GM19468 (cell line): ENCODE results near the gene COL16A1.

Experiments used
- ATAC-seq: cut with Tn5 transposase; IDR thresholded peaks from one replicate; pipeline ENCODE4 v1.9.1; 2021; ENCODE audit warnings: mild to moderate bottlenecking, moderate library complexity, moderate number of reproducible peaks; ENCODE audit not compliant: unreplicated experiment; ENCODE audit errors: extremely low read depth

The COL16A1 gene

GRCh38 chr1:31733389-31734219, 29.8 kb upstream of the COL16A1 start:
- ATAC-seq: no peak

DNA sequence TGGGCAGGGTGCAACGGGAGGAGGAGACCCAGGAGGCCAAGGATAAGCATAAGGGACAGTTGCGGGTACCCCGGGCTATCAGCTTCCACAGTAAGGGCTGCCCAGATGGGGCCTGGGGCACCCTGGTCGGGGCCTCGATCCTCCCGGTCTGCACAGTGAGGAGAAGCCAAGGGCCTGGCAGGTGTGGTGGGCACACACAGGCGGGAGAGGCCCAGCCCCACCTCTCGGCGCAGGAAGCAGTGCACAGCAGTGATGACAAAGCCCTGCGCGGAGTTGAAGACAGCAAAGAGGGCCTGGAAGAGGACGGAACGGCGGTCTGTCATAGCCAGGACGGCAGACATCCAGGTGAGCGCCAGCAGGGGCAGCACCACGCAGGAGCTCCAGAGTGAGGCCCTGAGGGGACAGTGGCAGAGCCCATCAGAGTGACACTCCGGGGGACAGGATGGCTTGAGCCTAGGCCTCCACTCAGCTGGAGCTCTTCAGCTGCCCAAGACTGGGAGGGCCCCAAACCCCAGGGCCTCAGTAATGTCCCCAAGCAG, 29.0 kb upstream of the COL16A1 start:
- no peak for ATAC-seq

DNA sequence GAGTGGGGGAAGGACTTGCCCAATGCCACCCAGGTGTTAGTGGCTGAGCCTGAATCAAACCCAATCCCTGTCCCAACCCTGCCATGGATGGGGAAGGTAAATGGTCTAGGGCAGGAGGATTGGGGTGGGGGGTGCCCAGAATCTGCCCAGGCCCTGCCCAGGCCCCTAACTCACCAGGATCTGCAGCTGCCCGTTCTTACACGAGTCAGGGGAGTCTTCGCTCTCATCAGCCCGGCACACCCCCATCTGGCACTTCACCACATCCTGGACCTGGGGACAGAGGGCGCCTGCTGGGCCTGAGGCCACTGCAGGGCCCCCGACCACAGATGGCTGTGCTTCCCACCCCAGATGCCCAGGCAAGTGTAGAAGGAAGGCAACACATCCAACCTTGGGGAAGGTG, 28.5 kb upstream of the COL16A1 start:
- ATAC-seq: no peak

GRCh38 chr1:31731049-31731565, 27.3 kb upstream of the COL16A1 start:
- no peak for ATAC-seq

DNA sequence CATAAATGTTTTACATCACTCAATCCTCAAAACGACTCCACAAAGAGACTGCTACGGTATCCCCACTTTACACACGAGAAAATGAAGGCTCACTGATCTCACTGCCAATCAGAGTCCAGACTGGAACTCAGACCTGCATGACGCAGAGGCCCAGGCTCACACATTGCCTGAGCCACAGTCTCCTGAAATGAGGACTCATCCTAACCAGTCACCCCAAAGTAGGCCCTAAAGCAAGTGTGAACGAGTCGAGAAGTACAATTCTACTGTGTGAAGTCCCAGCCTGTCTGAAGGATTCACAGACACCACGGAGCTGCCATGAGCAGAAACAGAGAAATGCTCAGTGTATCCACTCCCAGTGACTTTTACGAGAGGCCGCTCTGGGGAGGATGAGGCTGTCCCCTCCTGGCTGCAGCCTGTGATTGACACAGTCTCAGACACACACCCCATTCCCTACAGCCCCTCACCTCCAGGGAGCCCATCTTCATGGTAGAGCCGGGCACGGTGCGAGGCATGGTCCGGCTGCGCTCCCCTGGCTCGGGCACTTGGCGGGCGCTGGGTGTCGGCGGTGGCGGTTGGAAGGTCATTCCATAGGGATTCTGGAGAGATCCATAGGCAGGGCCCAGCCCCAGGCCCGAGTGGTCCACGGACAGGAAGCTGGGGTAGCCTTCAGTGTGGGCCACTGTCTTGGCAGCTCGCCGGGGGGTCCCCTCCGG, 26.7 kb upstream of the COL16A1 start:
- ATAC-seq: no peak

- ATAC-seq: no peak
These were observed 24.0 kb upstream of the COL16A1 start for GRCh38 chr1:31727849-31728248.

GRCh38 chr1:31727195-31727594, 23.4 kb upstream of the COL16A1 start:
- no peak for ATAC-seq

GRCh38 chr1:31726715-31727114, 22.9 kb upstream of the COL16A1 start:
- ATAC-seq: no peak

GRCh38 chr1:31725777-31726535, 22.1 kb upstream of the COL16A1 start:
- ATAC-seq: no peak

DNA sequence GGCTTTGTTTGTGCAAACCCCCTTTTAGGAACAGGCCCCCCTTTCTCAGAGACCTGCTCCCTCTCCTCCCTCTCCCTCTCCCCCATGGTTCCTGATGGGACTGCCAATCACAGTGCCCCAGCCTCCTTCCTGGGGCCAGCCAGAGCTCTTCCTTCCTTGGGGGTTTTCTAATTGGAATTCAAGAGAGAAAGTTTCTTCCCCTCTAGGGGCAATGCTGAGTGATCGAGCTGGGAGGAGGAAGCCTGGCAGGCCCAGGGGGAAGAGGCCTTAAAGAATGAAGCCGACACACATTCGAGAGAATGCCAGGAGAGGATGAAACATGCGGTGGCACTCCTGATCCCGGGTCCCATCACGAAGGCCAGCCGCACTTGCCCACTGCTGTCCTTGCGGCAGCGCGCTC, 21.3 kb upstream of the COL16A1 start:
- no peak for ATAC-seq

GRCh38 chr1:31723828-31724359, 20.1 kb upstream of the COL16A1 start:
- ATAC-seq: no peak

GRCh38 chr1:31718327-31718897, 14.6 kb upstream of the COL16A1 start:
- ATAC-seq: no peak

GRCh38 chr1:31717341-31717740, 13.5 kb upstream of the COL16A1 start:
- no peak for ATAC-seq

DNA sequence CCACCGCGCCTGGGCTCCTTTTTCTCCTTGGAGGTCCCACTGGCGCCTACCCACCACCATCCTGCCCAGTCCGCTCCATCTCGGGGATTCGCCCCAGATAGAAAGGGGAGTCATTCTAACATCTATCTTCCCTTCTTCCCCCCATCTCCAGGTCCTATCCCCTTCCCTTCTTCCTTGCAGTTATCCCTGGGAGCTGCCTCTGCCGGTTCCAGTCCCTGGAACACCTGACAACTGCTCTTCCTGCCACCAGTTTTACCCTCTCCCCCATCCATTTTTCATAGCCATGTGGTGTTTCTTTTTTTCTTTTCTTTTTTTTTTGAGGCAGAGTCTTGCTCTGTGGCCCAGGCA, 12.0 kb upstream of the COL16A1 start:
- ATAC-seq: no peak

- ATAC-seq: no peak
These were observed 11.5 kb upstream of the COL16A1 start for GRCh38 chr1:31715087-31715872.

GRCh38 chr1:31714442-31715086, 10.7 kb upstream of the COL16A1 start:
- ATAC-seq: no peak

DNA sequence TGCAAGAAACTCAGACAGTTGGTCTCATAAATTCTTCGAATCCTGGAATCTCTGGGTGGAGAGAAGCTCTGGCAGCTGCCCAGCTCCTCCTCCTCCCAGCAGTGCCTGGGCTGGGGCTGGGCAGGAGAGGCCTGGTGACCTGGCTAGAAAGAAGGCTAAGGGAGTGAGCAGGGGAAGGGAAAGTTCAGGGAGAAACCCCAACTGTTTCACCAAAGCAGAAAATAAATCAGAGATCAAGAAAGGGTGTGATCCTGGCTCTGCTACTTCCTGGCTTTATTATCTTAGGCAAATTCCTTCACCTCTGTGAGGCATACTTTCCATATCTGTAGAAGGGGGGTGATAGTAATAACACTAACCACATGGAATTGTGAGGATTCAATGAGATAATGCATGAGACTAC, 8.8 kb upstream of the COL16A1 start:
- no peak for ATAC-seq

- no peak for ATAC-seq
These were observed 8.3 kb upstream of the COL16A1 start for GRCh38 chr1:31712068-31712467.

GRCh38 chr1:31708324-31708723, 4.5 kb upstream of the COL16A1 start:
- ATAC-seq: no peak
